Liver (tissue), 9 donors: ENCODE results near the gene C2orf74. TPM values are rescaled to one million over a fixed set of nuclear protein-coding genes. Genes with fewer than 3 reads are reported as not detected.
"Not testable (repeated sequence)": the region's sequence is repeated elsewhere in the genome, so short reads cannot be mapped to it uniquely, and the experiment has no call there.

Experiments used
- DNase-seq: peaks from one replicate; pipeline ENCODE4 v3.0.0-alpha.2; 2017; ENCODE audit warnings: low spot score
- H3K27ac ChIP-seq, 2 donors: one replicate each; pipeline ENCODE4 v1.7.0; 2013; ENCODE audit warnings: inconsistent platforms in 2 of 2, low read length in 2 of 2, control low read depth in 1 of 2, low read depth in 1 of 2, mild to moderate bottlenecking in 1 of 2
- H3K27me3 ChIP-seq, 4 donors: one replicate each; pipeline versions ENCODE4 v1.6.1 to v1.7.0; 2013; ENCODE audit warnings: low read length in 3 of 4, inconsistent platforms in 1 of 4, mild to moderate bottlenecking in 1 of 4, moderate library complexity in 1 of 4; ENCODE audit not compliant: control insufficient read depth in 4 of 4, insufficient read depth in 4 of 4
- H3K36me3 ChIP-seq, 4 donors: one replicate each; pipeline versions ENCODE4 v1.6.1 to v1.7.0; 2013; ENCODE audit warnings: low read length in 3 of 4, mild to moderate bottlenecking in 3 of 4, low read depth in 1 of 4, moderate library complexity in 1 of 4; ENCODE audit not compliant: control insufficient read depth in 4 of 4, insufficient read depth in 3 of 4
- H3K4me1 ChIP-seq, 4 donors: one replicate each; pipeline versions ENCODE4 v1.6.1 to v1.7.0; 2013; ENCODE audit warnings: low read length in 3 of 4, mild to moderate bottlenecking in 3 of 4, moderate library complexity in 1 of 4; ENCODE audit not compliant: control insufficient read depth in 4 of 4, insufficient read depth in 4 of 4
- H3K4me3 ChIP-seq, 3 donors: one replicate each; pipeline versions ENCODE4 v1.6.1 to v1.7.0; 2013; ENCODE audit warnings: low read length in 3 of 3, control low read depth in 1 of 3, low read depth in 1 of 3, mild to moderate bottlenecking in 1 of 3
- H3K9ac ChIP-seq, 2 donors: one replicate each; pipeline ENCODE4 v1.7.0; 2013; ENCODE audit warnings: low read length in 2 of 2, mild to moderate bottlenecking in 2 of 2, moderate library complexity in 2 of 2, control low read depth in 1 of 2, low read depth in 1 of 2
- H3K9me3 ChIP-seq, 4 donors: one replicate each; pipeline versions ENCODE4 v1.6.1 to v1.7.0; 2013; ENCODE audit warnings: low read length in 3 of 4; ENCODE audit not compliant: control insufficient read depth in 4 of 4
- ATF3 ChIP-seq: IDR thresholded peaks from 2 replicates; pipeline ENCODE4 v1.6.1; 2016; ENCODE audit warnings: antibody characterized with exemption
- EGR1 ChIP-seq, 2 donors: IDR thresholded peaks; 2 replicates each; pipeline ENCODE4 v1.6.1; 2016 to 2018; ENCODE audit warnings: antibody characterized with exemption in 2 of 2, low read depth in 2 of 2
- FOXA1 ChIP-seq: IDR thresholded peaks from 2 replicates; pipeline ENCODE4 v1.6.1; 2016; ENCODE audit warnings: antibody characterized with exemption
- HNF4A ChIP-seq, 2 donors: conservative IDR thresholded peaks; 2 replicates each; pipeline ENCODE4 v1.6.1; 2016; ENCODE audit warnings: antibody characterized with exemption in 2 of 2, mild to moderate bottlenecking in 2 of 2
- HNF4G ChIP-seq: IDR thresholded peaks from 2 replicates; pipeline ENCODE4 v1.6.1; 2016; ENCODE audit warnings: antibody characterized with exemption
- JUND ChIP-seq, 2 donors: IDR thresholded peaks; 2 replicates each; pipeline ENCODE4 v1.6.1; 2016; ENCODE audit warnings: antibody characterized with exemption in 2 of 2
- MAX ChIP-seq: IDR thresholded peaks from 2 replicates; pipeline ENCODE4 v1.6.1; 2016; ENCODE audit warnings: antibody characterized with exemption
- NR2F2 ChIP-seq: IDR thresholded peaks from 2 replicates; pipeline ENCODE4 v1.6.1; 2016; ENCODE audit warnings: antibody characterized with exemption
- RAD21 ChIP-seq, 2 donors: IDR thresholded peaks; 2 replicates each; pipeline ENCODE4 v1.6.1; 2016; ENCODE audit warnings: antibody characterized with exemption in 2 of 2, mild to moderate bottlenecking in 2 of 2
- RXRA ChIP-seq, 2 donors: IDR thresholded peaks; 2 replicates each; pipeline ENCODE4 v1.6.1; 2017 to 2018; ENCODE audit warnings: antibody characterized with exemption in 2 of 2, mild to moderate bottlenecking in 1 of 2
- SP1 ChIP-seq: IDR thresholded peaks from 2 replicates; pipeline ENCODE4 v1.6.1; 2018; ENCODE audit warnings: antibody characterized with exemption, mild to moderate bottlenecking
- TAF1 ChIP-seq: conservative IDR thresholded peaks from 2 replicates; pipeline ENCODE4 v1.6.1; 2016; ENCODE audit warnings: antibody characterized with exemption, mild to moderate bottlenecking
- WGBS: extraction: QIAGEN DNeasy Blood & Tissue Kit; methylation state at CpG from one replicate; pipeline ENCODE4 v1.1.7; 2013; 5-methylcytosine and 5-hydroxymethylcytosine counted together
- polyA plus RNA-seq, 2 donors: library from polyadenylated mRNA; stranded (reverse) in 1 of 2; unstranded in 1 of 2; fragments of 200-250 nt in 1 of 2; fragments of >200 nt in 1 of 2; fragmentation: Nextera tagmentation in 1 of 2; extraction: Ambion mirVana in 1 of 2; gene quantifications; one replicate each; pipeline versions ENCODE4 v1.2.1 to v1.2.3, GENCODE V29; 2013 to 2015
- total RNA-seq, 2 donors: library from RNA; depleted of rRNA; stranded (reverse); fragments of >200 nt; gene quantifications; one replicate each; pipeline ENCODE4 v1.2.3, GENCODE V29; 2014
- donor health status: healthy.
- donor health status: healthy.
- donor health status: healthy.
- donor health status: healthy.
- donor health status: healthy.

The C2orf74 gene
- total and polyA plus RNA-seq, 4 donors = 3.5 to 23.3 (median 5.6) TPM

GRCh38 chr2:61187085-61187484 lies 25.1 kb downstream of the C2orf74 start:
- WGBS = 87% methylated on average over 4 of the region's 4 CpGs
- no peak for DNase-seq

GRCh38 chr2:61193670-61194561 lies 31.9 kb downstream of the C2orf74 start:
- WGBS = 91% methylated on average over 4 of the region's 4 CpGs
- DNase-seq = no peak

More at GRCh38 chr2:61187085-61187484, 25.1 kb downstream of the C2orf74 start:
- Histone ChIP-seq H3K4me1 (no peaks in the 10 kb centered on the region), H3K9me3 (no peaks in the 10 kb centered on the region), H3K27ac (no peak overlapping the region), H3K36me3 (peaks cover 16 to 83% (median 73%) of the 10 kb centered on the region in 4 donors), H3K9ac (no peak overlapping the region), H3K27me3 (no peaks in the 10 kb centered on the region), H3K4me3 (no peak overlapping the region)
- TF ChIP-seq EGR1 (IDR thresholded peaks at IDR 0.05; ENCODE audit: low read depth in 2 of 2) (no peak), NR2F2 (no peak), SP1 (no peak), TAF1 (no peak), HNF4G (no peak), HNF4A (conservative IDR thresholded peaks at IDR 0.05) (no peak), RXRA (IDR thresholded peaks at IDR 0.05) (no peak), ATF3 (no peak), JUND (IDR thresholded peaks at IDR 0.05) (no peak), FOXA1 (no peak), RAD21 (IDR thresholded peaks at IDR 0.05) (no peak)

GRCh38 chr2:61194646-61195045 lies 32.7 kb downstream of the C2orf74 start:
- DNase-seq, H3K27ac ChIP-seq, H3K4me1 ChIP-seq, H3K4me3 ChIP-seq, H3K9ac ChIP-seq, H3K27me3 ChIP-seq, H3K9me3 ChIP-seq: not testable (repeated sequence)
- peaks cover 3 to 20% (median 13%) of the 10 kb centered on the region in 4 donors for H3K36me3 ChIP-seq
- WGBS = 95% methylated on average over 15 of the region's 15 CpGs

More at GRCh38 chr2:61193670-61194561, 31.9 kb downstream of the C2orf74 start:
- H3K36me3 ChIP-seq = peaks cover 3 to 21% (median 18%) of the 10 kb centered on the region in 4 donors
- no peaks in the 10 kb centered on the region for H3K27me3 ChIP-seq
- H3K9ac ChIP-seq = no peak overlapping the region
- H3K9me3 ChIP-seq = no peaks in the 10 kb centered on the region
- H3K4me3 ChIP-seq = no peak overlapping the region
- no peak overlapping the region for H3K27ac ChIP-seq
- H3K4me1 ChIP-seq = no peaks in the 10 kb centered on the region
- no peak for TF ChIP-seq HNF4G
- no peak for TF ChIP-seq MAX
- TF ChIP-seq RAD21 (IDR thresholded peaks at IDR 0.05) = no peak

- WGBS = 94% methylated on average over 7 of the region's 7 CpGs
- peaks cover 3 to 15% (median 9%) of the 10 kb centered on the region in 4 donors for H3K36me3 ChIP-seq
Measured at GRCh38 chr2:61196671-61197070, 34.7 kb downstream of the C2orf74 start.

More at GRCh38 chr2:61196671-61197070, 34.7 kb downstream of the C2orf74 start:
- DNase-seq = no peak
- Histone ChIP-seq H3K4me3 (no peak overlapping the region), H3K9ac (no peak overlapping the region), H3K4me1 (no peaks in the 10 kb centered on the region), H3K27me3 (no peaks in the 10 kb centered on the region), H3K27ac (no peak overlapping the region), H3K9me3 (no peaks in the 10 kb centered on the region)
- TF ChIP-seq MAX = no peak
